ENCODE data around the gene MUL1.
"Not testable (repeated sequence)": the region's sequence is repeated elsewhere in the genome, so short reads cannot be mapped to it uniquely, and the experiment has no call there.

MUL1 gene

DNA sequence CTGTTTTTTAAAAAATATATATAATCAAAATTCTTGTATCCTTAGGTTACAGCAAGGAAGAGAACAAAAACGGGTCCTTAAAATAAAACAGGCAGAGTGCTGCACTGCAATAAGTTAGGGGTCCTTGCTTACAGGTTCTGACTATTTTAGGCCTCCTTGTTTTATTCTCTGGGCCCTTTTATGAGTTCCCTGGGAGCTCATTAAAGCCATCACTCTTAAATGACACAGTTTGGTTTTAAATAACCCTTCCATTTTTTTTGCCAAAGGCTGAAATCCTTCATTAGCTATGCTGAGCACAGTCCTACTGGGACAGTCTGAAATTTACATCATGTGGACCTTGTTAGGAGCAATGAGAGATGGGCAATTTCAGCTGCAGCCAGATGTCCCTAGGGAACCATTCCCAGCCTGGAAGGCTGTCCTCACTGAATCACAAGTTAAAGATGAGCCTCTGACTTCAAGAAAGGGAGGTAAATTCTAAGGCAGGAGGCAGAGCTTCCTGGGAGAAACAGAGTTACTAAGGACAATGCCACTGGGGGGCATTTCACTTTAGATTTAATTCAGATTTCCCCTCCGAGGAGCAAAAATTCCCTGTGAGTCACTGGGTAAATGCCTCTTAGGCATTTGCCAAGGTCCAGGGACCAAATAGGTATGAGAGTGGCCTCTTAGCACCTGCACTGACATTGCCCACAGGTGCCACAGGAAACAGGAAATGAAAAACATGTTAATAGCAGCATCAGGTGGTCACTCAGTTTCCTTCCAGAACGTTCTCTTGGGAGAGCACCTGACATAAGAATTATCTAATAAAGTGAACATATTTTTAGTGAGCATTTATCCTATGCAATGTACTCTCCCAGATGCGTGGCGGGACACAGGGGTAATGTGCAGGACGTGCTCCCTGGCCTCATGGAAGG, 3.8 kb upstream of the MUL1 start:
- no peak for DNase-seq

DNA sequence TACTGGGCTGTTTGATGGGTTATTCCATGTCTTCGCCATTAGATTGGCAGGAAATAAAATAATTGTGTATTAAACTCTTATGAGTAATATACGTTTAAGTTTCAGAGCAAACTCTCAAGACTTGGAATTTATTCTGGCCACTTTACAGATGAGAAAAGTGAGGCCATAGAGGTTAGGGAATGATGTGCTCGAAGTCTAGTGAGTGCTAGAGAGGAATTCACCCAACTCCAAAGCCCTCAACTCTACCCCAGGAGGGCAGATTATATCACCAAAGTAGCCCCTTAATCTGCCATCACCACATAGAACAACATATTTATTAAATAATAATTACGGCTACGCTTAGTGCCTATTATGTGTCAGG, 440 bp upstream of the MUL1 start:
- DNase-seq = no peak

DNA sequence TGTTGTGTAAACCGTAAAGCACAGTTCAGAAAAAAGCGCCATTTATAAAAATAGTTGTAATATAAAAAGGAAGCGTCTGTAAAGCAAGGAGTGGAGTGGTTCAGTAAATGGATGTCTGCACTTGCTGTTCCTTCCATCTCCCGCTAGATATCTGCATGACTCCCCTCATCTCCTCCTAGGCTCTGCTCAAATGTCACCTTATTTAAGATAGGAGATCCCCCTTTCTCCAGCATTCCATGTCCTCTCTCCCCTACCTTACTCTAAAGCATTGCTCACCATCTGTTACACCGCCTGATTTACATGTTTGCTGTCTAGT, 745 bp downstream of the MUL1 start:
- no peak for DNase-seq

DNA sequence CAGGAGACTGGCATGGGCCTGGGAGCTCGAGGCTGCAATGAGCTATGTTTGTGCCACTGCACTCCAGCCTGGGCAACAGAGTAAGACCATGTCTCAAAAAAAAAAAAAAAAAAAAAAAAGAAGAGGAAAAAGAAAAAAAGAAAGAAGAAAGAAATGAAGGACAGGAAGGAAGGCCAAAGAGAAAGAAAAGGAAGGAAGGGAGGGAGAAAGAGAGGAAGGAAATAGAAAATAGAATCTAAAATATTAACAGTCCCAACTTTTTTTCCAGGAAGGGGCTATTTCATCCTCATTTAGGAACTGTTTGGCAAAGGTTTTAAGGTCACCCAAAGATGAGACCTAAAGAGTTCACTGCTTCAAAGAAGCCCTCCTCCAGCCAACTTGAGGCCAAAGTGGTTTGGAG, 2.5 kb downstream of the MUL1 start:
- DNase-seq = no peak

DNA sequence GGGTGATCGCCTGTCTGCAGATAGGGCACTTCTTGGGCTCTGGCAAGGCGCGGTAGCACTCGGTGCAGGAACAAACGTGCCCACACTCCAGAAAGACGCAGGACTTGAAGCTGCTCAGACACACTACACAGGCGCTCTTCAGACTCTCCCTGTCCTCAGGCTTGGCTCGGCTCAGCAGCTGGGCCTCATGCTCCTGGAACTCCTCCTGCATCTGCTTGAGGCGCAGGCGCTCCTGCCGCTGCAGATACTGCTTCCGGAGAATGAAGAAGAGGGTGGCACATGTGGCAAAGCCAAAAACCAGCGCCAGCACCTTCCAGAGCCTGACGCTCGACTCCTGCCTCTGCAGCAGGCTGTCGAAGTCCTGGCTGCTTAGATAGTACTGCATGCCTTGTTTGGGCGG, 7.2 kb downstream of the MUL1 start:
- DNase-seq = no peak

DNA sequence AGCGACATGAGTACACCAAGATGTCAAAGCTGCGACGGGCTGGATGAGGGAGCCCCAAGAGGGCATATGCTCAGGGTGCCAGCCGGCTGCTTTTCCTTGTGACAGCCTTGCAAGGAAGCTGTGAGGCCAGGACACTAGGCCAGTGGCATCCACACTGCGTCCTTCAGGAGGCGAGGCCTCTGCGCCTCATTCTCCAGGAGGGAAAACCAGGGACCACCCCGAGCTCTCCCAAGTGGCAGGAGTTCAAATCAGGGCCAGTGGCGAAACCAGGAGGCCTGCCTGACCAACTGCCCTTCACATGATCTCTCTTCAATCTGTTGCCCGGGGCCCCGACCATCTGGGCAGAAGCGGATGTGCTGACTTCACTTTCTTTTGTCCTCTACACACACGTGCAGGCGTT, 8.2 kb downstream of the MUL1 start:
- DNase-seq = no peak

DNA sequence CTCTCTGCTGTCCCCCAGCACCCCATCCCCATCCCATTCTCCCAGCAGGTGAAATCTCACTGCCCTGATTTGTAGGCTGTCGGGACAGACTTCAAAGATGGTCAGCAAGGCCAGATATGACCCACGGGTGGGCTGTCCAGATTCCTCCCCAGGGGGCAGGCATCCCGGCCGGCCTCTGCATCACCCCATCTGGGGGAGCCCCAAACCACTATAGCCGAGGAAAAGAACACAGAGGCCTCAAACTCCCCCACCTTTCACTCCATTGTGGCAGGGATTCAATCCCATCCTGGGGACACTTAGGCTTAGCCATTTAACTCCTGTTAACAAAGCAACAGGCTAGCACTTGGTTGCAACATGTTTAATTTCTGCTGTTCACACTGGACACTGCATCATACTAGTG, 8.8 kb downstream of the MUL1 start:
- no peak for DNase-seq

DNA sequence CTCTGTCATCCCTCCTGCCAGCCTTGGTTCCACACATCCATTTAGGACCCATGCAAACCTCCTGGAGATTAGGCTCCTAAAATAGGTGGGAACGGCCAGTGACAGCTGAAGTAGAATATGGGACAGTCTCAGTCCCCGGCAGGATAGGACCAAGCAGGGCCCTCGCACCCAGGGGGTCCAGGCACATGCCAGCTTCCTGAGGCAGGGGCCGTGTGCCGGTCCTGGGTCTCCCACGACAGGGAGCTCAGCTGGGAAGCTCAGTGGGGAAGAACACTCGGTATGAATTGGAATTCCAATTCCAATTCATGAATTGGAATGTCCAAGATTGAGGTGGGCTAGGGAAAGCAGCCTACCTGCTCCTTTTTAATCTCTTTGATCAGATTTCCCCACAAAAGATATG, 9.8 kb downstream of the MUL1 start:
- DNase-seq = no peak

DNA sequence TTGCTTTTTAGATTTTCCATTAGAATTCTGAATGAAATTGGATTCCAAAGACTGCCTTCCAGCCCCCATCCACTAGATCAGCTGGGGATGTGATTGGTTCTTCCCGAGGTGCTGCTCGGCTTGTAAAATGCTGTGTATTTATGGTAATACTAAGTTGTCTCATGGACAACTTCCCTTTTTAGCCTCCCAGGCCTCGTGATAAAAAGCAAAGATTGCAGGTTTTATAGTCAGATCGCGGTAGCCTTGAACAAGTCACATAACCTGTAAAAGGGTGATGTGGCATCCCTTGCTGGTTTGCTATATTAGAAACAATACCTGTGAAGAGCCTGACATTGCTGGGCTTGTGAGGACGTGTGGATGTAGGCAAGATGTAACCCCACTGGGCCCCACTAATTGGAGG, 10.4 kb downstream of the MUL1 start:
- no peak for DNase-seq

DNA sequence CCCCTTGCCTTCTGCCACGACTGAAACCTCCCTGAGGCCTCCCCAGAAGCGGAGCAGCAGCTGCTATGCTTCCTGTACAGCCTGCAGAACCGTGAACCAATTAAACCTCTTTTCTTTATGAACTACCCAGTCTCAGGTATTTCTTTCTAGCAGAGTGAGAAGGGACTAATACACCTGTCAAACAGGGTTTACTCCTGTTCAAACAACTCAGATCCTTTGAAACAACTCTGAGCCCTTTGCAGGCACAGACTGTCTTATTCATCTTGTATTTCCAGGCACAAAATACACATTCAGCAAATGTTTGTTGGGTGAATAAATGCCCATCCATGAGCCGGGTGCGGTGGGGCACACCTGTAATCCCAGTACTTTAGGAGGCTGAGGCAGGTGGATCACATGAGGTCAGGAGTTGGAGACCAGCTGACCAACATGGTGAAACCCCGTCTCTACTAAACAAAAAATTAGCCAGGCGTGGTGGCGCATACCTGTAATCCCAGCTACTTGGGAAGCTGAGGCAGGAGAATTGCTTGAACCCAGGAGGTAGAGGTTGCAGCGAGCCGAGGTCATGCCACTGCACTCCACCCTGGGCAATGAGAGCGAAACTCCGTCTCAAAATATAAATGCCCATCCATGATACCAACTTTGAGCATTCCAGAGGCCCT, 11.1 kb downstream of the MUL1 start:
- not testable (repeated sequence) for DNase-seq

DNA sequence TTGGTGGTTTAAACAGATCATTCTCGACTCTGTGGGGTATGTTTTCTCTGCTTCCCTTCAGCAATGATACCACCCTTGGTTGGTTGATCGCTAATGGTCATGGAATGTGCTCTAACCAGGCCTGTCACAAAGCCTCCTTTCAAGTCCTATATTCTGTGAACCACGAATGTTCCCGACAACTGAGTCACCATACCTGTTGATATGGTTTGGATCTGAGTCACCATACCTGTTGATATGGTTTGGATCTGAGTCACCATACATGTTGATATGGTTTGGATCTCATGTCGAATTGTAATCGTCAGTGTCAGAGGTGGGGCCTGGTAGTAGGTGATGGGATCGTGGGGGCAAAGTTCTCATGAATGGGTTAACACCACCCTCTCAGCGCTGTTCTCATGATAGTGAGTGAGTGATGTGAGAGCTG, 11.7 kb downstream of the MUL1 start:
- DNase-seq = no peak

DNA sequence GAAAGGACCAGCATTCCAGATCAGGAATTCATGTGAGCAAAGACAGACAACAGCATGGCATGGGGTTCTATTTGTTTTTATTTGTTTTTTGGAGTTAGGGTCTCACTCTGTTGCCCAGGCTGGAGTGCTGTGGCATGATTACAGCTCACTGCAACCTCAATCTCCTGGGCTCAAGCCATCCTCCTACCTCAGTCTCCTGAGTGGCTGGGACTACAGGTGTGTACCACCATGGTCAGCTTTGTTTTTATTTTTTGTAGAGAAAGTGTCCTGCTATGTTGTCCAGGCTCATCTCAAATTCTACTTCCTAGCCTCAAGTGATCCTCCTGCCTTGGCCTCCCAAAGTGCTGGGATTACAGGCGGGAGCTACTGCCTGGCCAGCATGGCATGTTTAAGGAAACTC, 12.3 kb downstream of the MUL1 start:
- no peak for DNase-seq

DNA sequence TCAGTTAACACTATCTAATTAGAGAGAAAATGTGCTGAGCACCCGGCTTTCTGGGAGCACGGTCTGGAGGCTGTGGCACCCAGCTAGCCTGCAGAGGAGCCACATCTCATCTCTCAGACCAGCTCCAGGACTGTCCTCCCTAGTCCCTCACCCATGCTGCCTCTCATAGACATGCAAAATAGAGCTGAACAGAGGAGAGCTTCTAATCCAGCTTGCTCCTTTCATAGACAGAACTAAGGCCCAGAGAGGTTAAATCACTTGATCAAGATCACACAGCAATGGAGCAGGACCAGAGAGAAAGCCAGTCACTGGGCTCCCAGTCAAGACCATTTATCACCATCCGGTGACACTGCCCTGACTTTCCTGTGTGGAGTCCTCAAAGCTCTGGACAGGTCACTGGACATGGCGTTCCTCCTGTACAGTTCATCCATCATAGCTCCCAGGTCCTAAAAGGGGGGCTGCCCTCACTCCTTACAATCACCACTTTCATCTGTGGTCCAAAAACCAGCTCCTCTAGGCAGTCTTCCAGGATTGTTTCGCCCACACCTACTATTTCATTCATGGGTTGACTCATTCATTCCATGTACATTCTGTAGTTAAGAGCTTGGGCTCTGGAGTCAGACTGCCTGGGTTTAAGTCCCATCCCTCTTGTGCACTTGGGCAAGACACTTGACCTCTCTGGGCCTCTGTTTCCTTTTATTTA, 13.2 kb downstream of the MUL1 start:
- no peak for DNase-seq

DNA sequence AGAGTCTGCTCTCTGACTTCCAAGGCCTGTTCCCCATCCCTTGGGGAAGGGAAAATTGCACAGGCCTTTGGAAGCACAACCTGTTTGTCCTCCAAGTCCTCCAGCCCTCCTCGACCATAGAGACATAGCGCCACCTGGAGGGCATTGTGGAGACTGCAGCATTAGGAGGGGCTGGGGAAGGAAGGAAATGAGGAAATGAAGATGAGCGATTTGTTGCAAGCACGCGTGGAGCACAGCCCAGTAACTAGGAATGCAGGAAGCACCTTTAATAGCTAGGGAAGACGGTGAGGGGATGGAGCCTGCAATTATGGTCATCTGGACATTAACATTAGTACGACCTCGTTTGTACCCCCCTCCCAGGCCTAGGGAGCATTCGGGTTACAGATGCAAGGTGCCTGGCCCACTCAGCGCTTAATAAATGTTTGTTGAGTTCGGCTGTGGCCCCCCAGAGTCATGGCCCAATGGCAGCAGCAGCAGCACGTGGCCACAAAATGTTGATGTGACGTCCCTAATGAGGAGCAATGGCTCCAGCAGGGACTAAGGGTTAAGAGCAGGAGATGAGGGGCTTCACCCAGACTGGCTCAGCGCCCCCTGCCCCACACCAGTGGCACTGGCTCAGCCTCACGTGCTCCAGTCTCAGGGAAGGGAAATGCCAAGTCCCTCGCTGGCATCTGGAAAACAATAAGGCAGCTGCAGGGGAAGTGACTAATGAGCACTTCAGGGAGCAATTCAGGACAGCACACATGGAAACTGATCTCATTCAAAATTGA, 13.9 kb downstream of the MUL1 start:
- DNase-seq = peak; percentile 86

DNA sequence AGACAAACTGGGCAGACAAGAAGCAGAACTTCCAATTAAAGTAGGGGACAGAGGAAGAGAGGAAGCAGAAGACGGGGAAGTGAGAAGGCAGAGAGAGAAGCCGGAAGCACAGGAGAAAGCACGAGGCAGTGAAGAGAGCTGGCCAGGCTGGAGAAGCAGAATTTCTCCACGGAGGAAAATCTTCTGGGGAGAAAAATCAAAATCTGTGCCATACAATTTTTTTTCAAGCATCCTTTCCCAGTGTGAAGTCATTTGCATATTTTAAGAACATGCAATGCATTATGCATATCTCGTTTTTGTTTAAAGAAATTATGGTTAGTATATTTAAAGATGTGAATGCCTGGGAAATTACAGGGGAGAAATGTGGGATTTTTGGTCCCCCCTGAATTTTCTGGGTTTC, 14.6 kb downstream of the MUL1 start:
- DNase-seq = no peak

DNA sequence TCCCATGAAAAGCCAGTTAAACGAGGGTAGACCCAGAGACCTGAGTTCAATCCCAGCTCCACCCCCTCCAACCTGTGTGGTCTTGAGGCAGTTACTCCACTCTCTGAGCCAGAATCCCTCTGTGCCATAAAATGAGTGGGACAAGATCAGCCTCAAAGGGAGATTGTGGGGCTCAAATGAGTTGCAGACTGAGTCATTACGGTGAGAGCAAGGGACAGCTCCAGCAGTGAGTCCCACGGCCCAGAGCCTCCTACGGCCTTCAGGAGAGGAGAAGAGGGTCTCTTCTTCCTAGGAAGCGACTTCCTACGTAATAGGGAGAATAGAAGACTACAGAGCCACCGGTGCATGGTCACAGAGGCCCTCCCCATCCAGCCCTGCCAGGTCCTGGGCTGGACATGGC, 15.2 kb downstream of the MUL1 start:
- DNase-seq = no peak

DNA sequence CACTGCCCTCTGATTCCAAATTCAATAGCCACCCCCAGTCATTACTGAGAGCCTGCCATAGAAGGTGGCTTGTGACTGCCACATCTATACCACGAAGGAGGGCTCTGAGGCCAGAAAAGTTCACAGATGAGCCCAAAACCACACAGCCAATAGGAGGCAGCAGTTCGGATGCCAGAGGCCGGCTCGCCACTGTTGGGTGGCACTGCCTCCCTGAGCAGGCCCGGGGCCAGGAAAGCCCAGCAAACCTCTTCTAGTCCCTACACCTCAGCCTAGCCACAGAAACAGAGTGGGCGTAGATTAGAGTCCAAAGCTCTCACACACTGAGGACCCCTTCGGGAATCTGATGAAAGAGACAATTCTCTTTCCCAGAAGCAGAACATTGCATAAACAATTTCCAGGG, 16.1 kb downstream of the MUL1 start:
- no peak for DNase-seq

DNA sequence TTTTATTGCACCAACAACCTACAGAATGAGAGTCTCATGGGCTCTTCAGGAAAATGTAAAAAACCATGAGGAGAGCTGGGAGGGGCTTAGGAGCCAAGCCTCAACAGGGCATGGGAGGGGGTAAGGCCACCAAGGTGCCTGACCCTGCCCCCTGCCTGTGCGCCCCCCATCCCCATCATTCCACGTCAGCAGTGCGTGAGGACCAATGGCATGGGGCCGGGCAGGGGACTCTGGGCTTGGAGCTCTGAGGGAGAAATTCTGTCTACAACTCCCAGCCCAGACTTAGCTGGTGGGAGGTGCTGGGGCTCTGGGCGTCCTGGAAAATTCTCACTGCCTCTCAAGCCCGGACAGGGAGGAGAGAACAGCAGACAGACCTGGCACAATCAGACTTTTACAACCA, 16.8 kb downstream of the MUL1 start:
- no peak for DNase-seq

DNA sequence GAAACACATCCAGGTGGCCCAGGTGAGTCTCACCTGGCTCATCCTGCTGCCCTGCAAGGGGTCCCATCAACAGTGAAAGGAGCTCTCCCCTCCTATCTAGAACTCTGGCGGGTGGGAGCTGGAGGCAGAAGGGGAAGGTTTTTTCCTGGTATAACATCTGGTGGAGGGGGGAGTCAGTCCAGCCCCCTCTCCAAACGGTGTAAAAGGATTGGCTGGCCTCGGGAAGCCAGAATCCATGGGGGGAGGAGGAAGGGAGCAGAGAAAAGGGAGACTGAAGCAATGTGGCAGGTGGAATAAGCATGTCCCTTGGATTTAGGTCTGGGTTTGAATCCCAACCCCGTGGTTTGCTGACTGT, 20.7 kb downstream of the MUL1 start:
- DNase-seq = peak; percentile 89

DNA sequence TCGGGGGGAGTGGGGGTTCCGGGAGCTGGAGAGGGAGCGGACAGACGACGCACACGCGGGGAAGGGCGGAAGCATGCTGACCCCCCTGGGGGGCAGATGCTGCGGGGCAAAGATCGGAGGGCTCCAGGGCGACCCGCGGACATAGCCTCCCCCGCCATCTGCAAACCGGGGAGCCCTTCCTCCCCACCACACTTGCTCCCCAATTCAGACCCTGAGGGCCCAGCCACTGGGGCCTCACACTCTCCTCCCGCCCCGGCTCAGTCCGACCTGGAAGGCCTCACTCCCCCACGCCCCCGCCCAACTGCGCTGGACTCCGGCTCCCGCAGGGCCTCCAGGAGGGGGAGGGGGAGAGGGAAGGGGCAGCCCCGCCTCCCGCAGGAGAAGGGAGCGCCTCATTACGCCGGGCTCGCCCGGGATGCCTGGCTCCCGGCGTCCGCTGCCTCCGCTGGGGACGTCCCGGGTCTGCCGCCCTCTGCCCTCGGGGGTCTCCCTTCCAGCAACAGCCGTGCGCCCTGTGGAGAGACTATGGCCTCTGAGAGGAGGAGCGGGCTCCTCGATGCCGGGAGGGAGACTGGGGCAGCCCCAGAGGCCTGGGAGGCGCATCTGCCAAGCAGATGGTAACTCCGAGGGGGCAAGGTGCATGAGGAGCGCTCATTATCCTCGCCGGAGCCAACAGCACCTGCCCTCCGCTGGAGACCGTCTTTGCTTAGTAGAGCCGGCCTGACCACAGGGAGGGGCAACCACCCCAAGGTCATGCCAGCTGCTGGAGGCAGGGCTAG, 21.3 kb downstream of the MUL1 start:
- DNase-seq = peak; percentile 89

DNA sequence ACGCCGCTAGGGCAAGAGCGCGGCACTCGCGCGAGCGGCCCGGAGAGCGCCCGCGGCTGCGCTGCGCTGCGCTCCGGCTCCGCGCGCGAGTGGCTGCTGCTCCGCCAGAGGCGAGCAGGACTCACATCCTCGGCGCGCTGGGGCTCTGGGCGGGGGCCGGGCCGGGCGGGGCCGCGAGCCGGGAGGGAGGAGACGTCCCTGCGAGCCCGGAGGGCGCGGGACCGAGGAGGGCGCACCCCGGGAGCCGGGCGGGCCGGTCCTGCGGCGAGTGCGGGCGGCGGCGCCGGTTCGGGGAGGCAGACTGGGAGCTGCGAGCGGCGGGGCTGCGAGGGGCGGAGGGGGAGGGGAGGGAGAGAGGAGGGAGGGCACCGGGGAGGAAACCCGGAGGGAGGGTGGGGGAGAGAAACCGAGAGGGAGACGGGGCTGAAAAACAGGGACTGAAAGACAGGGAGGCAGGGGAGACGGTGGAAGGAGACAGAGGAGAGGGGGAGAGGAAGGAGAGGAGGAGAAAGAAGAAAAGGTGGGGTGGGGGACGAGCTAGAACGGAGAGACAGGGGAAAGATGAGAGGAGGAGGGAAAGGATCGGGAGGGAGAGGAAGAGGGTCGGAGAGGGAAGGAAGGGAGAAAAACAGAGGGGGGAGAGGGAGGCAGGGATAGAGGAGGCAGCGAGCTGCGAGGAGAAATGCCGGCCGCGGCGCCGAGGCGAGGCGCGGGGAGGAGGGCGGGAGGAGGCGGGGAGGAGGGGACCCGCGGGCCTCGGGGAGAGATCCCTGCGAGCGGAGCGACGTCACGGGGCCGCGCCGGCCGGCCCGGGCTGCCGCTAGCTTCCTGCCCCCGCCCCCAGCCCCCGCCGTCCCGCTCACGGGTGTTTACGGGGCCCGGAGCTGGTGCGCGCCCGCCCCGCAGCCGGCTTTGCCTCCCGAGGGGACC, 22.2 kb downstream of the MUL1 start, which contains the start of gene CAMK2N1:
TSS of gene CAMK2N1 (minus strand) at position 684 of the 930 bp plus-strand sequence. CDS start 831 bp downstream, outside the sequence.
- peak; percentile 68 for DNase-seq

All from NCI-H345 (cell line).